Cardiac fibroblast (primary cell): ENCODE results near the gene DNAAF1.
"Not testable (repeated sequence)": the region's sequence is repeated elsewhere in the genome, so short reads cannot be mapped to it uniquely, and the experiment has no call there.

Experiments used
- DNase-seq, 2 donors: peaks; one replicate each; pipeline versions ENCODE4 v3.0.0 to v3.0.0-alpha.2; 2010; ENCODE audit warnings: low read depth in 2 of 2
- H3K4me3 ChIP-seq, 2 donors: replicated peaks in 1 of 2; 1 replicate in 1 of 2; 2 replicates in 1 of 2; pipeline ENCODE4 v1.5.1; 2011; ENCODE audit warnings: low read depth in 2 of 2, low read length in 2 of 2, mild to moderate bottlenecking in 2 of 2, moderate library complexity in 1 of 2
- CTCF ChIP-seq: IDR thresholded peaks from one replicate; pipeline ENCODE4 v1.5.1; 2011; ENCODE audit warnings: low read depth, mild to moderate bottlenecking, low read length, inconsistent platforms

DNAAF1 gene

GRCh38 chr16:84115919-84116719, 29.0 kb upstream of the DNAAF1 start:
- H3K4me3 ChIP-seq: peak overlapping the region; percentile 79 to 97
- TF ChIP-seq CTCF: no peak
- DNase-seq: peak; percentile 42 to 58

- TF ChIP-seq CTCF: no peak
- peak within 1 kb of the TSS; percentile 97 for H3K4me3 ChIP-seq
- peak; percentile 98 to 99 for DNase-seq
These were observed 28.2 kb upstream of the DNAAF1 start, which contains the start of gene MBTPS1 for GRCh38 chr16:84116720-84117493. TSS of gene MBTPS1 (minus strand) at chr16:84116942. CDS start at chr16:84101783, 15,159 bp downstream.

- DNase-seq: no peak
- peak overlapping the region; percentile 97 for H3K4me3 ChIP-seq
- TF ChIP-seq CTCF: no peak
These were observed 27.6 kb upstream of the DNAAF1 start for GRCh38 chr16:84117494-84117843.

GRCh38 chr16:84118315-84118714, 26.8 kb upstream of the DNAAF1 start:
- DNase-seq, H3K4me3 ChIP-seq: not testable (repeated sequence)

GRCh38 chr16:84119368-84119767, 25.7 kb upstream of the DNAAF1 start:
- no peak overlapping the region for H3K4me3 ChIP-seq
- TF ChIP-seq CTCF: no peak
- no peak for DNase-seq

GRCh38 chr16:84120023-84120422, 25.1 kb upstream of the DNAAF1 start:
- no peak overlapping the region for H3K4me3 ChIP-seq
- TF ChIP-seq CTCF: no peak
- no peak for DNase-seq

- no peak for DNase-seq
- H3K4me3 ChIP-seq: no peak overlapping the region
- no peak for TF ChIP-seq CTCF
These were observed 24.1 kb upstream of the DNAAF1 start for GRCh38 chr16:84121007-84121406.
